MM.1S (cell line): ENCODE measurements around the gene UQCRHL.

ENCODE experiments used
- DNase-seq: peaks from one replicate; pipeline ENCODE4 v3.0.0-alpha.2; 2015
- H2AFZ ChIP-seq: fragments of 300-600 bp; sonication (generic); 2 replicates; pipeline ENCODE4 v1.6.0; 2016; ENCODE audit warnings: antibody characterized with exemption, low read length
- H3F3A ChIP-seq: fragments of 300-600 bp; sonication (generic); 2 replicates; pipeline ENCODE4 v1.6.1; 2016; ENCODE audit warnings: mild to moderate bottlenecking, antibody characterized with exemption, low read length, moderate library complexity, mixed read lengths; ENCODE audit not compliant: insufficient read depth
- H3K27ac ChIP-seq: fragments of 300-600 bp; sonication (generic); 2 replicates; pipeline ENCODE4 v1.5.1; 2016; ENCODE audit warnings: mild to moderate bottlenecking, low read length
- H3K27me3 ChIP-seq: fragments of 300-600 bp; sonication (generic); replicated peaks from 2 replicates; pipeline ENCODE4 v1.6.0; 2016; ENCODE audit warnings: low read length; ENCODE audit not compliant: insufficient read depth
- H3K36me3 ChIP-seq: fragments of 300-600 bp; sonication (generic); replicated peaks from 2 replicates; pipeline ENCODE4 v1.6.1; 2016; ENCODE audit warnings: mild to moderate bottlenecking, low read length, mixed read lengths; ENCODE audit not compliant: insufficient read depth
- H3K4me1 ChIP-seq: fragments of 300-600 bp; sonication (generic); 2 replicates; pipeline ENCODE4 v1.6.1; 2016; ENCODE audit warnings: low read length, mixed read lengths
- H3K4me2 ChIP-seq: fragments of 300-600 bp; sonication (generic); 2 replicates; pipeline ENCODE4 v1.6.0; 2016; ENCODE audit warnings: low read depth, low read length
- H3K4me3 ChIP-seq: fragments of 300-600 bp; sonication (generic); 2 replicates; pipeline ENCODE4 v1.5.1; 2016; ENCODE audit warnings: low read length, mixed read lengths
- H3K79me2 ChIP-seq: fragments of 300-600 bp; sonication (generic); 2 replicates; pipeline ENCODE4 v1.6.1; 2016; ENCODE audit warnings: mixed run types, low read length, mixed read lengths
- H3K9ac ChIP-seq: fragments of 300-600 bp; sonication (generic); 2 replicates; pipeline ENCODE4 v1.6.1; 2016; ENCODE audit warnings: low read length, mixed read lengths
- H3K9me2 ChIP-seq: fragments of 300-600 bp; sonication (generic); replicated peaks from 2 replicates; pipeline ENCODE4 v1.6.1; 2016; ENCODE audit warnings: mild to moderate bottlenecking, low read length, mixed read lengths; ENCODE audit not compliant: insufficient read depth
- H3K9me3 ChIP-seq: fragments of 300-600 bp; sonication (generic); replicated peaks from 2 replicates; pipeline ENCODE4 v1.6.1; 2016; ENCODE audit warnings: mild to moderate bottlenecking, low read length, mixed read lengths; ENCODE audit not compliant: insufficient read depth
- H4K20me1 ChIP-seq: fragments of 300-600 bp; sonication (generic); 2 replicates; pipeline ENCODE4 v1.6.1; 2016; ENCODE audit warnings: mild to moderate bottlenecking, low read length, moderate library complexity, mixed read lengths; ENCODE audit not compliant: insufficient read depth
- EZH2 ChIP-seq: fragments of 300-600 bp; sonication (generic); optimal IDR thresholded peaks from 2 replicates; pipeline ENCODE3; 2017; ENCODE audit warnings: low read depth, mild to moderate bottlenecking, antibody characterized with exemption, low read length, mixed read lengths
- EZH2phosphoT487 ChIP-seq: fragments of 300-600 bp; sonication (generic); IDR thresholded peaks from 2 replicates; pipeline ENCODE4 v1.6.1; 2018; ENCODE audit warnings: antibody characterized with exemption, low read length
- TF ChIP-seq, protein P1 (sequence below): fragments of 300-600 bp; sonication (generic); IDR thresholded peaks from 2 replicates; pipeline ENCODE4 v1.5.1; 2016; ENCODE audit warnings: antibody characterized with exemption, low read length, mixed read lengths

UQCRHL gene

DNA sequence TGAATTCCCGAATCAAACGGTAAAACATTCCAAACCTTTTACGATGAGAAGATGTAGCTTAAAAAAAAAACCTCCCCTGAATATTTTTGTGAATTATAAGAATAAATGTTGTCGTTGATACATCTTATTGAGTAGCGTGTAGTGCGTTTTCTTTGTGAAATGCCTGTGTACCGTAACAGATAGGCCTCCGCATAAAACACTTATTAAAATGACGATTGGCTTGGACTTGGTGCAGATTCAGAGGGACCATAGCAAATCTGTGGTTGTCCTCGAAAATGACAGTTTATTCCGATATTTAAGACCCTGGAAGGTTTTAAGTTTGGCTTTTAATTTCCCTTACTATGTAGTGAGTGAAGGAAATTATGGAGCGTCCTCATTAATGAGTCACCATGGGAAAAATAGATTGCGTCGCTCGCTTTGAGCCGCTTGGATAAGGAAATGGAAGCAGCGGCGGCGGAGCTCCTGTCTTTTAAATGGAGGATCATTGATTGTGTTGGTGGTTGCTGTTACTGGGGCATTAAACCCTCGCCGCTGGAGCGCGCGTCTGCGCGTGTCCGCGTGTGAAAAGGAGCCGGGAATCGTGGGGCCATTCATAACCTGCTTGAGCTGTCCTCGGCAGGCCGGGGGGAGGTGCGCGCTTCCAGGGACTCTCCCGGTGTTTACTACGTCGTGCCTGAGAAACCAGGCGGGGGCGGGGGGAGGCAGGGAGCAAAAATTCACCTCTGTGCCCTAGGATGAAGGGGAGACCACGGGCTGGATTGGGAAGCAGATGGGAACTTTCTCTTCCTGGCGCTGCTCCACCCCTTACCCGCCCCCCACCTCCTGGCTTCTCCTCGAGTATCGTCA lies 41.7 kb upstream of the UQCRHL start:
- Histone ChIP-seq H3K9me3 (no peaks in the 10 kb centered on the region), H3K9ac (peak overlapping the region; percentile 63), H2AFZ (peak overlapping the region; percentile 30), H3F3A (peaks cover 54% of the 10 kb centered on the region), H3K36me3 (no peaks in the 10 kb centered on the region), H4K20me1 (peaks cover 5% of the 10 kb centered on the region; the same call in 1 of the 2 replicates), H3K4me3 (peak overlapping the region; percentile 63), H3K27me3 (no peaks in the 10 kb centered on the region), H3K9me2 (no peaks in the 10 kb centered on the region), H3K79me2 (peaks cover 70% of the 10 kb centered on the region), H3K27ac (peak overlapping the region; percentile 62), H3K4me1 (peaks cover 19% of the 10 kb centered on the region), H3K4me2 (peak overlapping the region; percentile 75)
- TF ChIP-seq, protein P1, sequence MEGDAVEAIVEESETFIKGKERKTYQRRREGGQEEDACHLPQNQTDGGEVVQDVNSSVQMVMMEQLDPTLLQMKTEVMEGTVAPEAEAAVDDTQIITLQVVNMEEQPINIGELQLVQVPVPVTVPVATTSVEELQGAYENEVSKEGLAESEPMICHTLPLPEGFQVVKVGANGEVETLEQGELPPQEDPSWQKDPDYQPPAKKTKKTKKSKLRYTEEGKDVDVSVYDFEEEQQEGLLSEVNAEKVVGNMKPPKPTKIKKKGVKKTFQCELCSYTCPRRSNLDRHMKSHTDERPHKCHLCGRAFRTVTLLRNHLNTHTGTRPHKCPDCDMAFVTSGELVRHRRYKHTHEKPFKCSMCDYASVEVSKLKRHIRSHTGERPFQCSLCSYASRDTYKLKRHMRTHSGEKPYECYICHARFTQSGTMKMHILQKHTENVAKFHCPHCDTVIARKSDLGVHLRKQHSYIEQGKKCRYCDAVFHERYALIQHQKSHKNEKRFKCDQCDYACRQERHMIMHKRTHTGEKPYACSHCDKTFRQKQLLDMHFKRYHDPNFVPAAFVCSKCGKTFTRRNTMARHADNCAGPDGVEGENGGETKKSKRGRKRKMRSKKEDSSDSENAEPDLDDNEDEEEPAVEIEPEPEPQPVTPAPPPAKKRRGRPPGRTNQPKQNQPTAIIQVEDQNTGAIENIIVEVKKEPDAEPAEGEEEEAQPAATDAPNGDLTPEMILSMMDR: no peak
- TF ChIP-seq EZH2phosphoT487 (no peak), EZH2 (no peak)
- peak; percentile 71 for DNase-seq

- peak; percentile 44 for DNase-seq
- peak overlapping the region; percentile 30; the same call in 1 of the 2 replicates for H2AFZ ChIP-seq
Observed at GRCh38 chr1:15848143-15848928, 40.9 kb upstream of the UQCRHL start.

DNA sequence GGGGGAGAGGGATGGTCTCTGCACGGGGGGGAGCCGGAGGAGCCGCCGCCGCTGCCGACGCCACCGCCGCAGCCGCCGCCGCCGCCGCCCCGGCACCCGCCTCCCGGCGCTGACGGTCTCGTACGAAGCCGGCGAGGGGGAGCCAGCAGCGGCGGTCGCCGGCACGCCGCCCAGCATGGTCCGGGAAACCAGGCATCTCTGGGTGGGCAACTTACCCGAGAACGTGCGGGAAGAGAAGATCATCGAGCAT lies 40.4 kb upstream of the UQCRHL start:
- DNase-seq: no peak
- peak overlapping the region; percentile 70 for H3K27ac ChIP-seq
- TF ChIP-seq, protein P1: no peak
- TF ChIP-seq EZH2: no peak

More at GRCh38 chr1:15848143-15848928, 40.9 kb upstream of the UQCRHL start:
- peak overlapping the region; percentile 75 for H3K4me2 ChIP-seq
- no peaks in the 10 kb centered on the region for H3K27me3 ChIP-seq
- peaks cover 5% of the 10 kb centered on the region; the same call in 1 of the 2 replicates for H4K20me1 ChIP-seq
- H3K79me2 ChIP-seq: peaks cover 62% of the 10 kb centered on the region
- H3K9me2 ChIP-seq: no peaks in the 10 kb centered on the region
- peak overlapping the region; percentile 63 for H3K4me3 ChIP-seq
- peak overlapping the region; percentile 70 for H3K27ac ChIP-seq
- H3F3A ChIP-seq: peaks cover 58% of the 10 kb centered on the region
- no peaks in the 10 kb centered on the region for H3K9me3 ChIP-seq
- H3K4me1 ChIP-seq: peaks cover 19% of the 10 kb centered on the region
- no peaks in the 10 kb centered on the region for H3K36me3 ChIP-seq
- TF ChIP-seq EZH2 (no peak), EZH2phosphoT487 (no peak)
- TF ChIP-seq, protein P1: no peak
- H3K9ac ChIP-seq: peak overlapping the region; percentile 63

More for the DNA sequence above, 40.4 kb upstream of the UQCRHL start:
- H2AFZ ChIP-seq: no peak overlapping the region
- peak overlapping the region; percentile 63 for H3K4me3 ChIP-seq
- H3K4me1 ChIP-seq: peaks cover 18% of the 10 kb centered on the region
- H3F3A ChIP-seq: peaks cover 58% of the 10 kb centered on the region
- H3K4me2 ChIP-seq: peak overlapping the region; percentile 35; the same call in 1 of the 2 replicates
- peak overlapping the region; percentile 63 for H3K9ac ChIP-seq
- no peaks in the 10 kb centered on the region for H3K36me3 ChIP-seq
- no peaks in the 10 kb centered on the region for H3K27me3 ChIP-seq
- no peaks in the 10 kb centered on the region for H3K9me3 ChIP-seq
- peaks cover 56% of the 10 kb centered on the region for H3K79me2 ChIP-seq
- H4K20me1 ChIP-seq: peaks cover 5% of the 10 kb centered on the region; the same call in 1 of the 2 replicates
- no peaks in the 10 kb centered on the region for H3K9me2 ChIP-seq
